NCI-H2107 treated with DMSO at 0.1 percent for 48 hours (cell line): ENCODE data around the gene LHX1.
A peak's percentile ranks its signal among the peaks of the same experiment; 100 is the strongest.

ENCODE experiments used
- DNase-seq: peaks from one replicate; lab custom pipeline; 2025; ENCODE audit not compliant: unreplicated experiment; lab: John Stamatoyannopoulos, UW

Gene LHX1

GRCh38 chr17:36937959-36938565 lies 787 bp downstream of the LHX1 start:
- no peak for DNase-seq

DNA sequence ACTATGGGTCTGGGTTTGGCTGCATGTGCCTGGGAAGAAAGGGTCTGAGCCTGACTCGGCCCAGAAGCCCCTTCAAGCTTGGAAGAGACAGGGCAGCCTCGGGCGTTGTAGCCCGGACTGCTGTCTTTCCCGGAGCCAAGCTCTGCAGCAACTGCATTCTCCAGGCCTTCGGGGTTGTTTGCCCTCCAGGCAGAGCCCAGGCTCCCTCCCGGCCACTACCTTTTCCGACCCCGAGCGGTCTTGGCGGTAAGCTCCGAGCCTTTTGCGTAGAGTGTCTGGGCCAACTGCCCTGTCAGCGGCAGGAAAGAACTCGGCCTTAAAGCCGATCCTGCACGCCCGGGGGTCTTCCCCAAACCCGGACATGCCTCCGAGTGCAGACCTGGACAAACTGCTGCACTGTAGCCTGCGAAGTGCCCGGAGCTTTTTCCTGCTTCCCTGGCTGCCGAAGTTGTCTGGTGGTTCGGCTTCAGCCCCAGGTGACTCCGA lies 1.3 kb downstream of the LHX1 start:
- DNase-seq: no peak

DNA sequence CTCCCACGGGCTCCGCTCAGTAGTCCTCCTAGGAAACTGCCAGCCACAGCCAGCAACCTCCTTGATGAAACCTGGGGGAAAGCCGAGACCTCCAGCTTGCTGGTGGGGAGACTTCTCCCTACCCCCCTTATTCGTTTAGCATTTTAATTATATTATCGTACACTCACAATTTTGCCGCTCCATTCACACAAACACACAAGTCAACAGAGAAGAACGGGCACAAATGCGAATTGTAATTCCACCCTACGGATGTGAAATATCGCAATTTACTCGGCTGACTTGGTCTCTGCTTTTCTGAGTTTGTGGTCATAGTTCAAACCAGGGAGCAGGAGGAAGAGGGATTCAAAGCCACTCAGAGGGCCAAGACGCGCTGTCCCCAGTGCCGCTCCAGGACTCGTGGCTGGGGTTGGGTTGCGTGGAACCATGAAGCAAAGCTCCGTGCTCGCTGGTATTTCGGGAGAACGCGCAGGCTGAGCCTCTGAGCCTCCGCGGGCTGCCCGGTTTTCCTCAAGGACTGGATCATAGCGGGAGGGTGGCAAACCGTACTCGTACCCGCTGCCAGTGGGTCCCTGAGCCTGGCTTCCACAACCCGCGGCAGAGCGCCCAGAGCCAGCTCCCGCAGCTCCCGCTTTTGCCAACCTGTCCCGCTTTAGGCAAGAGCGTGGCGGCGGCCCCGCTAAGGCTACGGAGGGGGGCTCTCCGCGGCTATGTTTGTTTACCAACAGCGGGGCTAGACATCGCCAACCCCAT lies 2.0 kb downstream of the LHX1 start:
- no peak for DNase-seq

DNA sequence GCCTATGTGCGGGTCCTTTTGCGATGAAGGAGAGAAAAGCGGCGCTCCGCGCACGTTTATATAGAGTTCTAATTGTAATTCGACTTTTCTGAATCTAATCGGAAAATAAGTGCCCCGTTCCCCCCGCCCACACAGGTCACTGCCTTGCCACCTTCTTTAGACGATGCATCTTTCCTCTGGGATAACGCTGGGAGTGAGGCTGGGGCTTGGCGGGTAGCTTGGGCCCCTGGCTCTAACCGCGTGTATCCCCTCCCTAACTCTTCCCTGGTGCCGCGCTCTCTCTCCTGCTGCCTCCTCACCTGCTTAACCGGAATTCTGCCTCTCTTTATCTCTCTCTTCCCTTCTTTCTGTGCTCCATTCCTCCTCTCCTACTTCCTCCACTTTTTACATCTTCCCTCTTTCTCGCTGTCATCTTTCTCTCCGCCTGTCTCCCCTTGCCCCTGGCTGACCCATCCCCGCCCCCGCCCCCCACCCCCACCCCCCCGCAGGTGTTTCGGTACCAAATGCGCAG lies 2.6 kb downstream of the LHX1 start:
- no peak for DNase-seq

DNA sequence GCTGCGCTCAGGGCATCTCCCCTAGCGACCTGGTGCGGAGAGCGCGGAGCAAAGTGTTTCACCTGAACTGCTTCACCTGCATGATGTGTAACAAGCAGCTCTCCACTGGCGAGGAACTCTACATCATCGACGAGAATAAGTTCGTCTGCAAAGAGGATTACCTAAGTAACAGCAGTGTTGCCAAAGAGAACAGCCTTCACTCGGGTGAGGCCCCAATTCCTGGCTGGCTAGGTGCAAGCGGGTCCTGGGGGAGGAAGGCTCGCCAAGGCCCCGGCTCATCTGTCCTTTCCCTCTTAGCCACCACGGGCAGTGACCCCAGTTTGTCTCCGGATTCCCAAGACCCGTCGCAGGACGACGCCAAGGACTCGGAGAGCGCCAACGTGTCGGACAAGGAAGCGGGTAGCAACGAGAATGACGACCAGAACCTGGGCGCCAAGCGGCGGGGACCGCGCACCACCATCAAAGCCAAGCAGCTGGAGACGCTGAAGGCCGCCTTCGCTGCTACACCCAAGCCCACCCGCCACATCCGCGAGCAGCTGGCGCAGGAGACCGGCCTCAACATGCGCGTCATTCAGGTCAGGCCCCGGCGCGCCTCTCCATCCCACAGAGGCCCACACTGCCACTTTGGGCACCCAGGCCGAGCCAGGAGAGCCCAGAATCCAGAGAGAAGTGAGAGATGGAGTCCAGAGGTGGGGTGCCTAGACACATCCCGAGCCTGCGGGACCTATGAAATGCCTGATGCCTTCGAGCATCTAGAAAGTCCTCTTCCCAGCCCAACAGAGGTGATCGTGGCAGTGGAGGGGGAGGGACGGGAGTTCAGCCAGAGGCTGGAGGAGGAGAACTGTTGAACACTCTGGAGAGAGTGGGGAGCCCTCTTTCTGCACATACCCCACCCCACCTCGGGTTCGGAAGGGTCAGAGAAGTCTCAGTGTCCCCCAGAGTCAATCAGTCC lies 3.3 kb downstream of the LHX1 start:
- DNase-seq: no peak

DNA sequence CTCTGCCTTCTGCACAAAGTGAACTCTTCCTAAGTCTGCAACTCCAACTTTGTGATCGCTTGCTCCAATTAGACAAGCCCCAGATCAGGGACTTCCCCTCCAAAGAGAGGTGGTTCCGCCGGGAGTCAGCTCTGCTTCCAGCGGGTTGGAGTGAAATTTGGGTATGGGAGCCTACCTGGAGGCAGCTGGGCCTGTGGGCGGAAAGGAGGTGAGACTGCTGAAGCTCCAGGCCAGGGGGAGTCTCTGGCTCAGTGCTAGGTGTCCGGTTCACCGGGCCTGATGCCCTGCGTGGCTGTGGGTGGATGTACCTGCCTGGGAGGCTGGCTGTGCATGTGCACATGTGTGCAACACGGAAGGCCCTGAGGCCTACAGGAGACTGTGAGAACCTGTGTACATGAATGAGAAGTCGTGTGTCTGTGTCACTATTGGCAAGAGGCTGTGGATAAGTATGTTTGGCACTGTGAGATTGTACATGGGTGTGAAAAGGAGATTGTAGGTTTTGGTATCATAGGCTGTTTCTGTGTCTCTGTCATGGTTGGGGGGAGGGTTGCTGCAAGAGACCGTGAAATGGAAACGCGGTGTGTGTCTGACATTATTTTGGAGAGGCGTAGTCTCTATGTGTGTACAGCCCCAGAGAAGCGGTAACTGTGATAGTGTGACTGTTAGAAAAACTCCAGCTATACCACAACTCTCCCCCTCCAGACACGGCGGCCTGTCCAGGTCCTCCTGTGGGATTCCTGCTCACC lies 4.2 kb downstream of the LHX1 start:
- DNase-seq: no peak

DNA sequence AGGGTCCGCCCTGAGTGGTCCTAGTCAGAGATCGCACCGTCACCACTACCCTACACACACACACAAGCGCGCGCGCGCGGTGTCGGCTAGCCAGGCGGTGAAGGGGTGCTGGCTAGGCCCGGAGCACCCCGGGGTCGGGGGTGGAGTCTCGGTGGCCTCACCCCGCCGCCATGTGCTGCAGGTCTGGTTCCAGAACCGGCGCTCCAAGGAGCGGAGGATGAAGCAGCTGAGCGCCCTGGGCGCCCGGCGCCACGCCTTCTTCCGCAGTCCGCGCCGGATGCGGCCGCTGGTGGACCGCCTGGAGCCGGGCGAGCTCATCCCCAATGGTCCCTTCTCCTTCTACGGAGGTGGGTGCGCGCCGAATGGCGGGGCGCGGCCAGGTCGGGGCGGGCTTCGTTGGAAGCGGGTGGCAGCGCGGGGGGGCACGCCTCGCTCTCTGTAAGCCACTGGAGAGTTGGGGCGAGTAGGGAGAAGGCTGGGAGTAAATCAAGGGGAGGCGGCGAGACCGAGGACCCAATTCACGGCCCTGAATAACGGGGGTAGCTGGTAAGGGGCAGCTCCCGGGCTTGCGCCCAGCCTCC lies 4.8 kb downstream of the LHX1 start:
- no peak for DNase-seq

DNA sequence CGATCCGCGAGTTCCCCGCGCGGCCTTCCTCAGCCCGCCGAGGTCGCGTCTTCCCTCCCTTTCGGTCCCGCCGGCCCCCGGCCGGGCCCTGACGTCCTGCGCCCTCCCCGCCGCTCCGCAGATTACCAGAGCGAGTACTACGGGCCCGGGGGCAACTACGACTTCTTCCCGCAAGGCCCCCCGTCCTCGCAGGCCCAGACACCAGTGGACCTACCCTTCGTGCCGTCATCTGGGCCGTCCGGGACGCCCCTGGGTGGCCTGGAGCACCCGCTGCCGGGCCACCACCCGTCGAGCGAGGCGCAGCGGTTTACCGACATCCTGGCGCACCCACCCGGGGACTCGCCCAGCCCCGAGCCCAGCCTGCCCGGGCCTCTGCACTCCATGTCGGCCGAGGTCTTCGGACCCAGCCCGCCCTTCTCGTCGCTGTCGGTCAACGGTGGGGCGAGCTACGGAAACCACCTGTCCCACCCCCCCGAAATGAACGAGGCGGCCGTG lies 5.4 kb downstream of the LHX1 start:
- no peak for DNase-seq

- DNase-seq: no peak
Observed at GRCh38 chr17:36943250-36944191, 6.2 kb downstream of the LHX1 start.

DNA sequence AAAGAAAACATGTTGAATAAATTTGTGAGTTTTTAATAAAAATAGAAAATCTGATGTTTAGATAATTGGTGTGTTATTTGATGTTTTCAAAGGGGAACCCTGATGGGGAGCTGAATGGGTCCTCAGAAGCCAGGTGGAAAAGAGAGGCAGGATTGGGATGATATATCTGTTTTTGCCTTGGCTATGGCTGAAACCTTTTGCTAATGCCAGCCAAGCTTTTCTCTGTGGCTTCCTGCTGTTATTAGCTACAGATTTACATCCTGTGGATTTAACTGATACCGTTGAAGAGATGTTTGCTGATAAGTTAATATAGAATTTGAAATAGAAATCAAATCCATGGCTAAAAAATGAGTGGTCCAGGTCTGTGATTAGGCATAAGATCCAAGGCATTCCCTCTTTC lies 7.3 kb downstream of the LHX1 start:
- no peak for DNase-seq

GRCh38 chr17:36945140-36945539 lies 7.9 kb downstream of the LHX1 start:
- DNase-seq: no peak

DNA sequence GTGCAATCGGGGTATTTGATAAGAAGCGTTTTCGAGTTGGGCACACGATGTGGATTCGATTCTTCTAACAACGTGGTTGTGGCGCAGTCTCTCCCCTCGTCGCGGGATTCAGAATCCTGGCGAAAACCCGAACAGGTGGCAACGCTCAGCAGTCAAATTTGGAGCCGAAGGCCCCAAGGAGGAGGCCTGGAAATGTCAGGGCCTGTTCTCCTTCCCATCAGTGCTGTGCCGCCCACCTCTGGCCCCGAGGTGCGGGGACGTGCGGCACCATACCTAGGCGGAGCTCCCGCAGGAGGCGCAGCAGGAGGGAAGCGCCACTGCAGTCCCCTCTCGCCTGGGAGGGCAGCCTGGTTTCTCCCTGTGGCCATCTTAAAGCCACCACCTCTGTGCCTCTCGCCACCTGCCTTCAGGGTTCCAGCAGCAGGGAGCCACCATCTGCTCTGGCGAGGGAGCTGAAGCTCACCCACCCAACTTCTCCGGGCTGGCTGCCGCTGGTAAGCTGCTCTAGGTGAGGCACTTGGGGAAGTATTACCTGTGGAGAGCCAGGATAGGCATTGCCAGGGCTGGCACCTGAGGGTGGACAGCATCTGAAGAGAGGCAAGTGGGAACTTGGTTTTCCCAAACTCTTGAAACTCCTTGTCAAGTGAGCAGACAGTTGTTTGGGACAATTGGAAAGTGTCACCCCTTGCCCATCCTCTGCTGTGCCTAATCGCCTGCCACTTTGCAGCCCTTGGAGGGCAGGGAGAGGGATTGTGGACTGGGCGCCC lies 8.9 kb downstream of the LHX1 start:
- no peak for DNase-seq

DNA sequence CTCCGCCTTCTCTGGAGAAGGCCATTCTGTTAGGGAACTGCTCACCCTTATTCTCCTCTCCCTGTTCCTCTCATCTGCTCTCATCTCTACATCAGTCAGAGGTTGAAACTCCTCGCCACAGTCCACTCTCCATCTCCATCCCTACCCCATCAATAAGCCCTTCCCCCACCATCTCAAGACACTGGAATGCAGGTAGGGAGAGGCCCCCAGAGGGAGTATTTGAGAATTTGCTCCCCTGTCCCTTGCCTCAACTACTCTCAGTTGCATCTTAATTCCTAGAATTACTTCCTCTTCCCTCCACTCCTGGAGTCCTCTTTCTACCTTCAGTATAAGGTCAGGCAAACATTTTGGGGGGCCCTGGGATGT lies 9.4 kb downstream of the LHX1 start:
- DNase-seq: no peak

DNA sequence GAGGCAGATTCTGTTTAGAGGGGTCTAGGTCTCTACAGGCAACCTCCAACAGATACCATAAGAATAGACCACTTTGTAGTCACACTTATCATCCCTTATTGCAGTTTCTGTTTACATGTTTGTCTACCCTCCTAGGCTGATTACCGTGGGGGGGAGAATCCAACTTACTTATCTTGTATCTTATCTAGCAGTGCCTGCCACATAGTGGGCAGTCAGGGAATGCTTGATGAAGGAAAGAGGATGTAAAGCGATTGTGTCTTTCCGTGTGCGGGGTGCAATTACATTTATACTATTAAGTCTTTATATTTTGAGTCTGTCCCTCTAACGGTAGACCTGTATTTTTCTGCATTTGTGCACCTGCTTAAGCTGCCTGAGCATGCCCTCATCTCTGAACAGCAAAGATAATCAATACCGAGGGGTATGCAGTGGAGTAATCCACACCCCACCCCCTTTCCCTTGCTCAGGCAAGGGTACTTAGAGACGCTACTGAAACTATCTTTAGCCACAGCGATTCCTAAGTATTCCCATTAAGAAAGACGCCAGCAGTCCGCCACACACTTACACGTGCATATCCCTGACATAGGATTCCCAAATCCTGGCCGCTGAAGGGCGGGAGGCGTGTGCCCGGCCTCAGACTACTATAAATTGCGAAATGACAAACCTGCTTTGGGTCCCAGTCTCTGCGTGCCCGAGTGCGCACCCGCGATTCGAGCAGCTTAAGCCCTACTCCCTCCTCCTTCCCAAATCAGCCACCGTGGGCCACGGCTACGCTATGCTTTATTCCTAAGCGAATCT lies 10.8 kb downstream of the LHX1 start:
- peak; percentile 83 for DNase-seq

DNA sequence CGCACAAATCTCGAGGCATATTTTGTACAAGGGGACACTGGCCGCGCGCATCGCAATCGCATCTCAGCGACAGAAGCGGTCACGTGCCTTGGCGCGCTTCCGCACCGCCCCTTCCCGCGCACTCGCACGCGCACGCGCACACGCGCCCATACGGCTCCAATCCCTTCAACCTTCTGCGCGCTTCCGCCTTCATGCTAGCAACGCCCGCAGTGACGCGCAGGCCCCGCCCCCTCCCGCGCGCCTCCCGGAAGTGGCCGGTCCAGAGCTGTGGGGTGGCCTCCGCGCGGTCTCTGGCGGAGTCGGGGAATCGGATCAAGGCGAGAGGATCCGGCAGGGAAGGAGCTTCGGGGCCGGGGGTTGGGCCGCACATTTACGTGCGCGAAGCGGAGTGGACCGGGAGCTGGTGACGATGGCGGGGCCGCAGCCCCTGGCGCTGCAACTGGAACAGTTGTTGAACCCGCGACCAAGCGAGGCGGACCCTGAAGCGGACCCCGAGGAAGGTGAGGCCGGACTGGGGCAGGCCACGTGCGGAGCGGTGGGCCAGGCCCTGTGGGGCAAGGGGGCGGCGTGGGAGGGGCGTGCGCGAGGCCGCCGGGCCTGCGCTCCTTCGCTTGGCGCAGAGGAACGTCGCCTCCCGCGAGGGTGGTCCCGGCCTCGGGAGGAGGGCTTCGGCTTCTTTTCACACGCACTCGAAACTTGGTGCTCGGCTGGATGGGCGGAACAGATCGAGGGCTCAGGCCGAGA lies 11.6 kb downstream of the LHX1 start, which contains the start of gene AATF:
AATF (plus strand) TSS at position 238 of the 744 bp plus-strand sequence; CDS start at position 410, 172 bp downstream.
- peak; percentile 83 for DNase-seq

DNA sequence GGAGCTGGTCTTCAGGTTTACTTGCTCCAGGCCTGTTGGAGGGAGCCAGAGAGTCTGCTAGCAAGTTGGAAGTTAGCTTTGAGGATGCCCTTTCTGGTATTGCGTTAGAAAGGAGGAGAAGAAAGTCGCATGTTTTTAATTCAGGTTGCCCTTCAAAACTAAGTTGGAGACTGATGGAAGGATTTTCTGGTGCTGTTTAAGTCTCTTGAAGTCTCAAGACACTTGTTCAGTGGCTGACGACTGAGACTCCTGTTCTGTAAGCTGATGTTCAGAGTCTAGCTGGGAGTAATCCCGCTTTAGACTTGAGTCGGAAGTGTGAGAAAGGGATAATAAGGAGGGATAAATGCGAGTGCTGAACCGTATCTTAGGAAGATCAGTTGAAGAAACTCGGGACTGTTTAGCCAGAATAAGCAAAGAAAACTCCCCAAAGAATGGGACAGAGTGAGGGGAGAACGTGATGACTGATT lies 12.2 kb downstream of the LHX1 start:
- peak; percentile 25 for DNase-seq

GRCh38 chr17:36950027-36950426 lies 12.8 kb downstream of the LHX1 start:
- DNase-seq: no peak
